Spleen (tissue), 11 donors: ENCODE measurements around the gene ALG6. TPM values are rescaled to one million over a fixed set of nuclear protein-coding genes. Genes with fewer than 3 reads are reported as not detected.

Experiments used
- DNase-seq: peaks from one replicate; pipeline ENCODE4 v3.0.0-alpha.2; 2020
- H3K27ac ChIP-seq, 8 donors: fragments of 200-600 bp; sonication (generic) in 7 of 8; 1 replicate in 4 of 8; 2 replicates in 4 of 8; pipeline versions ENCODE4 v1.5.0 to v1.8.0; 2016 to 2021; ENCODE audit warnings: inconsistent platforms in 4 of 8, mild to moderate bottlenecking in 4 of 8, moderate library complexity in 1 of 8
- H3K27me3 ChIP-seq, 7 donors: fragments of 200-600 bp; sonication (generic) in 6 of 7; replicated peaks in 1 of 7; 1 replicate in 4 of 7; 2 replicates in 3 of 7; pipeline versions ENCODE4 v1.5.0 to v1.8.0; 2016 to 2021; ENCODE audit warnings: inconsistent platforms in 3 of 7, mild to moderate bottlenecking in 1 of 7
- H3K36me3 ChIP-seq, 6 donors: fragments of 200-600 bp; sonication (generic) in 5 of 6; 1 replicate in 4 of 6; 2 replicates in 2 of 6; pipeline versions ENCODE4 v1.5.0 to v1.8.0; 2016 to 2021; ENCODE audit warnings: inconsistent platforms in 2 of 6
- H3K4me1 ChIP-seq, 6 donors: fragments of 200-600 bp; sonication (generic) in 5 of 6; 1 replicate in 3 of 6; 2 replicates in 3 of 6; pipeline versions ENCODE4 v1.5.0 to v1.8.0; 2016 to 2021; ENCODE audit warnings: inconsistent platforms in 3 of 6
- H3K4me3 ChIP-seq, 8 donors: fragments of 200-600 bp; sonication (generic) in 7 of 8; 1 replicate in 4 of 8; 2 replicates in 4 of 8; pipeline versions ENCODE4 v1.5.0 to v1.8.0; 2016 to 2021; ENCODE audit warnings: inconsistent platforms in 4 of 8, mild to moderate bottlenecking in 4 of 8, moderate library complexity in 2 of 8
- H3K9me3 ChIP-seq, 8 donors: fragments of 200-600 bp; sonication (generic) in 7 of 8; 1 replicate in 4 of 8; 2 replicates in 4 of 8; pipeline versions ENCODE4 v1.5.0 to v1.8.0; 2016 to 2021; ENCODE audit warnings: inconsistent platforms in 4 of 8
- CTCF ChIP-seq, 11 experiments: fragments of 200-600 bp in 7 of 11; fragments of 450-650 bp in 4 of 11; sonication (generic) in 4 of 11; IDR thresholded peaks in 8 of 11; conservative IDR thresholded peaks in 3 of 11; 1 replicate in 7 of 11; 2 replicates in 4 of 11; pipeline versions ENCODE4 v1.4.0 to v1.8.0; 2016 to 2021; ENCODE audit warnings: antibody characterized with exemption in 11 of 11, inconsistent platforms in 4 of 11, mild to moderate bottlenecking in 1 of 11
- POLR2A ChIP-seq, 3 donors: fragments of 450-650 bp; IDR thresholded peaks; one replicate each; pipeline ENCODE4 v1.5.1; 2017; ENCODE audit warnings: antibody characterized with exemption in 3 of 3, mild to moderate bottlenecking in 1 of 3
- POLR2AphosphoS5 ChIP-seq, 3 donors: sonication (generic); formaldehyde crosslinking; IDR thresholded peaks; one replicate each; pipeline ENCODE4 v1.5.1; 2017; ENCODE audit warnings: antibody characterized with exemption in 3 of 3
- WGBS, 5 donors: extraction: QIAGEN DNeasy Blood & Tissue Kit in 3 of 5; methylation state at CpG; one replicate each; pipeline versions ENCODE4 v1.1.5 to v1.1.7; 2013 to 2018; 5-methylcytosine and 5-hydroxymethylcytosine counted together
- intact Hi-C: fragments of 100-400 bp; cut with DNase I; formaldehyde crosslinking; loops from one replicate; pipeline ENCODE4 v1.15.0; 2023; ENCODE audit warnings: low total_unique reads
- polyA plus RNA-seq, 3 donors: library from polyadenylated mRNA; stranded (reverse); fragments of 200-250 nt; gene quantifications; one replicate each; pipeline ENCODE4 v1.2.1, GENCODE V29; 2013
- total RNA-seq, 7 donors: library from RNA; depleted of rRNA in 3 of 7; stranded (reverse); fragments of >200 nt in 3 of 7; fragmentation: NEBNext Ultra II Directional in 4 of 7; extraction: Animal tissue kit (Norgen Biotek cat#: 25700) in 4 of 7; gene quantifications; one replicate each; pipeline versions ENCODE4 v1.1.0 to v1.2.1, GENCODE V29; 2016 to 2021
- donor health status: healthy with polysubstance abuse.
- donor health status: DM: no; HTN: no; CAD: no; lungs with moderate emphysema.
- donor health status: DM: no; HTN: no; CAD: no.
- donor health status: Bipolar disorder and iron deficiency.
- donor health status: healthy.
- donor health status: DM: no; HTN: no; CAD: no.
- donor health status: DM: yes; HTN: yes; CAD: no.

ALG6 gene
- total and polyA plus RNA-seq, 10 donors = 14.5 to 29.4 (median 18.4) TPM

GRCh38 chr1:63362578-63362977 lies 4.8 kb upstream of the ALG6 start:
- no peak overlapping the region for H3K27ac ChIP-seq
- no peaks in the 10 kb centered on the region for H3K9me3 ChIP-seq
- 87 to 100% (median 95%) methylated on average over 1 of the region's 1 CpG for WGBS, 5 donors
- DNase-seq = no peak
- H3K4me3 ChIP-seq = no peak overlapping the region
- intact Hi-C loops = no loop called here
- no peaks in the 10 kb centered on the region for H3K36me3 ChIP-seq
- H3K27me3 ChIP-seq = no peaks in the 10 kb centered on the region
- TF ChIP-seq POLR2A (IDR thresholded peaks at IDR 0.05) (no peak), POLR2AphosphoS5 (IDR thresholded peaks at IDR 0.05) (no peak), CTCF (IDR thresholded peaks at IDR 0.05 in 8 of 11, conservative IDR thresholded peaks at IDR 0.05 in 3 of 11) (no peak)
- peaks cover 0 to 10% (median 7%) of the 10 kb centered on the region in 6 donors for H3K4me1 ChIP-seq

GRCh38 chr1:63363014-63363413 lies 4.4 kb upstream of the ALG6 start:
- no peak for DNase-seq
- H3K27me3 ChIP-seq = no peaks in the 10 kb centered on the region
- intact Hi-C loops = no loop called here
- 83 to 97% (median 91%) methylated on average over 5 of the region's 5 CpGs for WGBS, 5 donors
- no peak overlapping the region for H3K4me3 ChIP-seq
- H3K36me3 ChIP-seq = no peaks in the 10 kb centered on the region
- peaks cover under 1 to 12% (median 8%) of the 10 kb centered on the region in 6 donors for H3K4me1 ChIP-seq
- no peak overlapping the region for H3K27ac ChIP-seq
- H3K9me3 ChIP-seq = no peaks in the 10 kb centered on the region
- TF ChIP-seq POLR2AphosphoS5 (IDR thresholded peaks at IDR 0.05) = no peak
- TF ChIP-seq CTCF (IDR thresholded peaks at IDR 0.05 in 8 of 11, conservative IDR thresholded peaks at IDR 0.05 in 3 of 11) = no peak
- no peak for TF ChIP-seq POLR2A (IDR thresholded peaks at IDR 0.05)

- WGBS, 5 donors = 91 to 95% (median 93%) methylated on average over 7 of the region's 7 CpGs
- peak overlapping the region; percentile 80 to 93 (median 86) for H3K27ac ChIP-seq
- no peaks in the 10 kb centered on the region for H3K27me3 ChIP-seq
- H3K4me3 ChIP-seq = peak overlapping the region; percentile 82 to 98 (median 86)
- peaks cover 5 to 26% (median 18%) of the 10 kb centered on the region in 6 donors for H3K4me1 ChIP-seq
- intact Hi-C loops = no loop called here
- no peak for DNase-seq
- peaks cover 0 to 15% (median 10%) of the 10 kb centered on the region in 6 donors for H3K36me3 ChIP-seq
- TF ChIP-seq CTCF (IDR thresholded peaks at IDR 0.05 in 8 of 11, conservative IDR thresholded peaks at IDR 0.05 in 3 of 11) (no peak), POLR2AphosphoS5 (IDR thresholded peaks at IDR 0.05) (no peak), POLR2A (IDR thresholded peaks at IDR 0.05) (no peak)
- no peaks in the 10 kb centered on the region for H3K9me3 ChIP-seq
Measured at GRCh38 chr1:63366908-63367214, 566 bp upstream of the ALG6 start.

GRCh38 chr1:63368131-63368530 lies 704 bp downstream of the ALG6 start:
- Histone ChIP-seq H3K36me3 (peaks cover 0 to 28% (median 18%) of the 10 kb centered on the region in 6 donors), H3K4me3 (peak overlapping the region; percentile 82 to 98 (median 86)), H3K9me3 (no peaks in the 10 kb centered on the region), H3K27me3 (no peaks in the 10 kb centered on the region), H3K4me1 (peaks cover 5 to 26% (median 18%) of the 10 kb centered on the region in 6 donors), H3K27ac (peak overlapping the region; percentile 80 to 93 (median 86))
- WGBS, 5 donors = 5 to 9% (median 6%) methylated on average over 10 of the region's 10 CpGs
- TF ChIP-seq POLR2A (IDR thresholded peaks at IDR 0.05) (no peak), CTCF (IDR thresholded peaks at IDR 0.05 in 8 of 11, conservative IDR thresholded peaks at IDR 0.05 in 3 of 11) (no peak), POLR2AphosphoS5 (IDR thresholded peaks at IDR 0.05) (no peak)
- intact Hi-C loops = no loop called here
- DNase-seq = no peak
